SK-N-SH treated with all-trans-retinoic acid at 6 μM for 48 hours (cell line): ENCODE measurements around the gene MGST3.
"Not testable (repeated sequence)": the region's sequence is repeated elsewhere in the genome, so short reads cannot be mapped to it uniquely, and the experiment has no call there.

Source experiments
- ATAC-seq: fragments of 200-7000 bp; cut with Tn5 transposase; 3 replicates; pipeline ENCODE4 v1.9.1; 2020; ENCODE audit warnings: mild to moderate bottlenecking, moderate library complexity
- ARNTL ChIP-seq: fragments of 450-650 bp; formaldehyde crosslinking; IDR thresholded peaks from 2 replicates; pipeline ENCODE4 v1.5.0; 2020; ENCODE audit warnings: low read depth, mild to moderate bottlenecking, moderate library complexity, borderline replicate concordance
- CREB5 ChIP-seq: fragments of 250-450 bp; sonication (Bioruptor Pico); IDR thresholded peaks from 2 replicates; pipeline ENCODE4 v1.5.1; 2020; ENCODE audit warnings: low read depth, mild to moderate bottlenecking, moderate library complexity
- CSDC2 ChIP-seq: fragments of 250-450 bp; sonication (Bioruptor Pico); IDR thresholded peaks from 2 replicates; pipeline ENCODE4 v1.5.0; 2020; ENCODE audit warnings: mild to moderate bottlenecking, moderate library complexity
- CSRNP3 ChIP-seq: fragments of 250-450 bp; sonication (Bioruptor Pico); IDR thresholded peaks from 2 replicates; pipeline ENCODE4 v1.5.1; 2021; ENCODE audit warnings: mild to moderate bottlenecking, moderate library complexity
- GLIS3 ChIP-seq: fragments of 250-450 bp; sonication (Bioruptor Pico); IDR thresholded peaks from 2 replicates; pipeline ENCODE4 v1.5.0; 2020; ENCODE audit warnings: mild to moderate bottlenecking, moderate library complexity
- POU6F1 ChIP-seq: fragments of 250-450 bp; sonication (Bioruptor Pico); IDR thresholded peaks from 2 replicates; pipeline ENCODE4 v1.8.0; 2021; ENCODE audit warnings: low read depth, mild to moderate bottlenecking, moderate library complexity, borderline replicate concordance
- PPARA ChIP-seq: fragments of 250-450 bp; sonication (Bioruptor Pico); IDR thresholded peaks from 2 replicates; pipeline ENCODE4 v1.5.0; 2020; ENCODE audit warnings: mild to moderate bottlenecking, borderline replicate concordance
- RARB ChIP-seq: fragments of 250-450 bp; sonication (Bioruptor Pico); IDR thresholded peaks from 2 replicates; pipeline ENCODE4 v1.8.0; 2021; ENCODE audit warnings: mild to moderate bottlenecking, moderate library complexity
- SNAI2 ChIP-seq: fragments of 250-450 bp; sonication (Bioruptor Pico); IDR thresholded peaks from 2 replicates; pipeline ENCODE4 v1.5.0; 2020; ENCODE audit warnings: mild to moderate bottlenecking, moderate library complexity
- TCF4 ChIP-seq: fragments of 250-450 bp; sonication (Bioruptor Pico); IDR thresholded peaks from 2 replicates; pipeline ENCODE4 v1.8.0; 2021; ENCODE audit warnings: mild to moderate bottlenecking, moderate library complexity, borderline replicate concordance
- TOX ChIP-seq: fragments of 250-450 bp; sonication (Bioruptor Pico); IDR thresholded peaks from 2 replicates; pipeline ENCODE4 v1.8.0; 2021; ENCODE audit warnings: mild to moderate bottlenecking, moderate library complexity, borderline replicate concordance
- TSHZ2 ChIP-seq: fragments of 250-450 bp; sonication (Bioruptor Pico); IDR thresholded peaks from 2 replicates; pipeline ENCODE4 v1.5.0; 2020; ENCODE audit warnings: mild to moderate bottlenecking, moderate library complexity
- ZC3H10 ChIP-seq: fragments of 250-450 bp; sonication (Bioruptor Pico); IDR thresholded peaks from 2 replicates; pipeline ENCODE4 v1.5.1; 2021; ENCODE audit warnings: mild to moderate bottlenecking, moderate library complexity
- ZFP3 ChIP-seq: fragments of 250-450 bp; sonication (Bioruptor Pico); IDR thresholded peaks from 2 replicates; pipeline ENCODE4 v1.5.0; 2020; ENCODE audit warnings: mild to moderate bottlenecking, moderate library complexity
- ZFP30 ChIP-seq: fragments of 450-650 bp; formaldehyde crosslinking; IDR thresholded peaks from 2 replicates; pipeline ENCODE4 v1.5.0; 2022; ENCODE audit warnings: mild to moderate bottlenecking, moderate library complexity
- ZNF70 ChIP-seq: fragments of 450-650 bp; formaldehyde crosslinking; IDR thresholded peaks from 2 replicates; pipeline ENCODE4 v1.5.0; 2020; ENCODE audit warnings: mild to moderate bottlenecking, moderate library complexity
- ZNF8 ChIP-seq: fragments of 450-650 bp; formaldehyde crosslinking; IDR thresholded peaks from 2 replicates; pipeline ENCODE4 v1.5.0; 2020; ENCODE audit warnings: mild to moderate bottlenecking, moderate library complexity

MGST3 gene

GRCh38 chr1:165699577-165699976, 68.5 kb downstream of the MGST3 start:
- ATAC-seq, result no peak
- TF ChIP-seq CSRNP3 (CRISPR knock-in tag) (no peak), TCF4 (no peak), SNAI2 (CRISPR knock-in tag) (no peak), ARNTL (CRISPR knock-in tag) (no peak), CSDC2 (no peak), ZFP30 (CRISPR knock-in tag) (no peak), GLIS3 (no peak), RARB (CRISPR knock-in tag) (no peak), TOX (CRISPR knock-in tag) (no peak), PPARA (CRISPR knock-in tag) (no peak), ZNF70 (no peak), ZNF8 (CRISPR knock-in tag) (no peak), POU6F1 (CRISPR knock-in tag) (no peak), TSHZ2 (no peak), ZFP3 (no peak), ZC3H10 (CRISPR knock-in tag) (no peak)

- not testable (repeated sequence) for ATAC-seq
Measured at GRCh38 chr1:165701922-165702321, 70.9 kb downstream of the MGST3 start.

- ATAC-seq, result no peak
- TF ChIP-seq ZC3H10 (CRISPR knock-in tag), result no peak
- no peak for TF ChIP-seq CREB5 (CRISPR knock-in tag)
- TF ChIP-seq TCF4, result no peak
Measured at GRCh38 chr1:165703648-165704047, 72.6 kb downstream of the MGST3 start.
